Measurements from ENCODE around the gene NCR2. TPM values are rescaled to one million over a fixed set of nuclear protein-coding genes. Genes with fewer than 3 reads are reported as not detected.

NCR2 gene
- polyA plus RNA-seq, 1 donor = not detected

DNA sequence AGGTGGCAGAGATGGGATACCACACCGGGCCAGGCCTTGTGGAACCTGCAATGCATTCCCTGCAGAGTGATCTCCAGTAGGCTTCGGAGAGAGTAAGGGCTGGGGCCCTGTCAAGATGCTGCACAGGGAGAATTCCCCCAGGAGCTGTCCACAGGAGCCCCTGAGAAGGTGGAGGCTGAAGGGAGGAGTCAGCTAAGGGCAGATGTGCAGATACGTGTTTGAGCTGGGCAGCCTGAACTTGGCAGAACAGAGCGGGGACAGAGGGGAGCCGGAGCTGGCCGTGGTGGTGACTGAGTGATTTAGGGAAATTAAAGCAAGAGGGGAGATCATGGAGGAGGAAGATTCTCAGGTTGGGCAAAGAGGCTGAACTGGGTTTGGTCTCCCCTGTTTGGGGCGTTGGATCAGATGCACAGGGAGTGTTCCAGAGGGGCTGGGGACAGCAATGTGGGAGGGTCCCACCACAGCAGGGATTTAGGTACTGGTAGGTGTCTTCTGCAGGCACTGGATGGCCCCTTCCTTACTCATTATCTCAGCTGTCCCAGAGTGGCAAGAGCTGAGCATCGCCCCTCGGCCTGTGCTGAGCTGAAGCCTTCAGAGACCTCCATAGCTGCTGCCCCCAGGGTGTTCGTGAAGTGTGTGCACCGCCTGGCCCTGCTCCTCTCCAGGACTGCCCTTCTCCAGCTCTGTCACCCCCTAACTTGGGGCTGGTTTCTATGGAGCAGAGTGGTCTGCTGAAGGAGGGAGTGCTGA lies 3.8 kb upstream of the NCR2 start:
- no peak for DNase-seq

DNA sequence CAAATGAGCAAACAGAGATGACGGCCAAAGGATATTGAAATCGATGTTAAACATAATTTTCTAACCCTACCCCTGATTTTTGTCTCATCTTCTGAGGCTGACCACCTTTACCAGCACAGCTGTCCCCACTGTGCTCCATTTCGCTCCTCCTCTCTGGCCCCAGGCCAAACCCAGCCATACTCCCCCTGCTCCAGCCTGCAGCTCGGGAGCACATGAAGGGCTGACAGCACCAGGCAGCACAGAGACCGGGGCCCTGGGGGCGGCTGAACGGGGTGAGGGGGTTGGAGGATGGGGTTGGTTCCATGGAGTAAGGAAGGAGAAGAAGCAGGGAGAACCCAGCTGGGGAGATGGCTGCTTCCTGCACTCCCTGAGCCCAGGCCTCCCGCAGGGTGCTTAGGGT lies 3.2 kb upstream of the NCR2 start:
- DNase-seq = no peak

DNA sequence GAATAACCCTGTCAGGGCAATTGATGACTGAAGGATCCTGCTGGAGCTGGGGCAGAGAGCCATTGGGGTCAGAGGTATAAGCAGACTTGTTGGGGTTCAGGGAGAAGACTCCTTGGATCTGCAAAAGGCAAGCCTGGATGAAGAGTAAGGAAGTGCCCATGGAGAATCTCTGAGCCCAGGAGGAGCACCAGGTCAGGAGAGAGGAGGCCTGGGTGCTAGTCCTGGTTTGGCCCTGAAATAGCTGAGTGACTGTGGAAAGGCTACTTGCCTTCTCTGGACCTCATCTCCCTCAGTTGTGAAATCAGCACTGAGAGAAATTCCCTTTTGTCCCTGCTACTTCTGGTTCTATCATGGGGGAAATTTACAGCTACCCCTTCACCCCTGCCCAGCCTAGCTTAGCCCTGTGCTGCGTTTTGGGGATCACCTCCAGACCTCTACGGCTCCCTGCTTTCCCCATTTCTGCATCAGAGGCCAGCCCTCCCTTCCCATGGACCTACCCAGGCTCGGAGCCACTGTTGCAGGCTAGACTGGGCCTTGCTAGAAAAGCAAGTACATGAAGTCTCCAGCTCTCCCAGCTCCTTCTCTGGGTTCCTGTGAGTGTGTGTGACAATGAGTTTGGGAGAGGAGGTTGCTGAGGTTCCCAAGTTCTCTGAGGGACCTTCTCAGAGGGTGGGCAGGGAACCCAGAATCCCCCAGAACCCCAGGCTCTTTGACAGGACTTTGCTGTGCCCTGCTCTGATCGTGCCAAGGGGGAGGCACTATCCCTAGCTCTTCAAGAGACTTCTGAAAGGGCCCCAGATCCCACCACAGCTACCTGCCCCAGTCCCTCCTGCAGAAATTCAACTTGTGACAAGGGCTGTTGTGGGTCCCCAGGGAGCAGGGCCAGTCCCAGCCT lies 2.3 kb upstream of the NCR2 start:
- no peak for DNase-seq

DNA sequence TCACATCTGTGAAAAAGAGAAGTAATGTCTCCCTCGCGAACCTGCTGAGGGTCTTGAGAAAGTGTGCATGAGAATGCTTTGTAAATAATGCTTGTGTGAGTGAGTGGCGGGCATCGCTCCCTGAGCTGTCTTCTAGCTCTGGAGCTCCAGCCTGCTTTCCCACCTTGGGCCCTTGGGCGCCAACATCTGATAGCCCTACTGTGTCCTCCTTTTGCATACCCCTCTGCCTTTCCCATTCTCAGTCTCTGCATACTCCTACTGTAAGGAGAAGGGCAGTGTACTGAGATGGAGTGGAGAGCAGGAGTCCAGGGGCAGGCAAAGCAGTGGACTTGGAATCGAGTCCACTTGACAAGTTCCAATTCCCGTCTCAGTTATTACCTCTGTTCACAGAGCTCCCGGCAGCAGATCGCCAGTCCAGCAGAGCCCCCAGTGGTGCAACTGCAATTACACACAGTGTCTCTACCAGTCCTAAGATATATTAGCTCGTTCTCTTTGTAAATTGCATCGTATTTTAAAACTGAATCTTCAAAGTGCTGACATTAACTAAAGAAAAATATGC lies 847 bp upstream of the NCR2 start:
- DNase-seq = no peak

DNA sequence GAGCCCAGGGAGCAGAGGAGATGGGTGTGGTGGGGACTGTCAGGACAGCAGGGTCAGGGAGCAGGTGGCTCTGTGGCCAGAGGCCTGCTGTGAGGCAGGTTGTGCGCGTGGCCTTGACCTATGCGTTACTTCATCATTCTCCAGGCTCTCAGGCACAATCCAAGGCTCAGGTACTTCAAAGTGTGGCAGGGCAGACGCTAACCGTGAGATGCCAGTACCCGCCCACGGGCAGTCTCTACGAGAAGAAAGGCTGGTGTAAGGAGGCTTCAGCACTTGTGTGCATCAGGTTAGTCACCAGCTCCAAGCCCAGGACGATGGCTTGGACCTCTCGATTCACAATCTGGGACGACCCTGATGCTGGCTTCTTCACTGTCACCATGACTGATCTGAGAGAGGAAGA lies 535 bp downstream of the NCR2 start:
- DNase-seq = no peak

DNA sequence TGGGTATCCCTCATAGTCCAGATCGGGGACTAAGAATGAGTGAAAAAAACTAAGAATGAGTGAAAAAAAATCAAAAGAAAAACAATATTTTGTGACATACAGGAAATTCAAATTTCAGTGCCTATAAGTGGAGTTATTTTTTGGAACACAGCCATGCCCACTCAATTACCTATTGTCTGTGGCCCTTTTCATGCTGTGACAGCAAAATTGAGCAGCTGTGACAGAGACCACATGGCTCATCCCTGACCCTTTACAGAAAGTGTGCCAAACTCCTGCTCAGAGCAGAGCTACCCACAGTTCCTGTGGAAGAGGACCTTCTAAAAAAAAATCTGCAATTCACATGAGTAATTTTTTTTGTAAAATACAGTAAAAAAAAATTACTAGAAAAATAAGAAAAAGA lies 1.4 kb downstream of the NCR2 start:
- DNase-seq = no peak

DNA sequence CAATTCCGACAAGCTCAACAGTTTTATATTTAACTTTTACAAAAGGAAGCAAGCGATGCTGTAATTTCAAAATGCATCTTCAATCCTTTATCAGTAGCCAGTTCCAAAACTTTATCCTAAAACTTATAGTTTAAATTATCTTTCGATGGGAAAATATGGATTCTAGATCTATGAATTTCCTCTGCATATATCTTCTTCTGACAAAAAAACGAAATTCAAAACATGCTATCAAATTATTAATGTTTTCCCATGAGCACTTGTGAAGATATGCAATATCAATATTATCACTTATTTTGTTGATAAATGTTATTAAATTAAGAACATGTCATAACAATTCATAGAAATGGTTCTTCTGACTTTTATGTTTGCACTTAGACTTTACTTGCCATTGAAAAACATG lies 2.3 kb downstream of the NCR2 start:
- no peak for DNase-seq

DNA sequence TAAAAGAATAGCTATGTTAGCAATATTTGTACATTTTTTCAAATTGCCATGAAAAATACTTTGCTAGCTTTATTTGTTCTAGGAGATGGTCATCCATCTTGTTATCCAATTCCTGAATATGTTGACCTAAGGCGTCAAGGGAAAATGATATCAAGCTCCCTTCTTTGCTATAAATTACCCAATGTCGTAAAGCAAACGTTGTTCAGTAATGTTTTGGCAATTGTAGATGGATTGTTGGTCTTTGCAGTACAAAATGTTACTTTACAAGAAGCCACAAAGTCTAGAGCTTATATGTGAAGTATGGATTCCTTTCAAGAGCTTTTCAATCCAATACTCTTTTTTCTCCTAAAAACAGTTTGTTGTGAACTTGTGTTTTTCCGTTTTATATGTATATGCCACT lies 3.3 kb downstream of the NCR2 start:
- no peak for DNase-seq

DNA sequence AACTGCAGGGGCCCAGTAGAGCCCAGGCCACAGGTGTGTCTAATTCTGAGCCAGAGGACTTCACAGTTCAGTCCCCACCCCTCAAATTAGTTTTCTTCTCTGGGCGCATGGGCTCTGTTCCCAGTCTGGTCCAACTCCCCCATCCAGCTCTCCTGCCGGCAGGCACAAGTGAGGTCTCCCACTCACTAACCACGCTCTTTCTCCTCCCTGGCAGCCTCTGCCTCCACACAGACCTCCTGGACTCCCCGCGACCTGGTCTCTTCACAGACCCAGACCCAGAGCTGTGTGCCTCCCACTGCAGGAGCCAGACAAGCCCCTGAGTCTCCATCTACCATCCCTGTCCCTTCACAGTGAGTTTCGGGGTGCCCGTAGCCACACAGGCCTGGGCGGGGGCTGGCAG lies 6.2 kb downstream of the NCR2 start:
- no peak for DNase-seq

DNA sequence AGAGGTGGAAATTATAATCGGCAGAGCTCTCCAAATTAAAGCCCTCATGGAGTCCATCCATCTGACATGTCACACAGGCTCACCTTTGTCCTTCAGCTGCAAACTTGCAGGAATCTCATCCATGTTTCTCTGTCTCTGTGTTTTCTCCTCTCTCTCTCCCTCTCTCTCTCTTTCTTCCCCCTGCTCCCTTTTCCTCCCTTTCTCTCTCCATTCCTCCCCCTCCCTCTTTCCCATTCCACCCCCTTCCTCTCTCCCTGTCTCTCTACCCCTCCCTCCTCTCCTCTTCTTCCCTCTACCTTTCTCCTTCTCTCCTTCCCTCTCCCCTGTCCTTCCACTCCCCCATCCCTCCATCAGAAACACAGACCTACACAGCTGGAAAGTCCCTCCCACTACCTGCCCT lies 6.8 kb downstream of the NCR2 start:
- no peak for DNase-seq

DNA sequence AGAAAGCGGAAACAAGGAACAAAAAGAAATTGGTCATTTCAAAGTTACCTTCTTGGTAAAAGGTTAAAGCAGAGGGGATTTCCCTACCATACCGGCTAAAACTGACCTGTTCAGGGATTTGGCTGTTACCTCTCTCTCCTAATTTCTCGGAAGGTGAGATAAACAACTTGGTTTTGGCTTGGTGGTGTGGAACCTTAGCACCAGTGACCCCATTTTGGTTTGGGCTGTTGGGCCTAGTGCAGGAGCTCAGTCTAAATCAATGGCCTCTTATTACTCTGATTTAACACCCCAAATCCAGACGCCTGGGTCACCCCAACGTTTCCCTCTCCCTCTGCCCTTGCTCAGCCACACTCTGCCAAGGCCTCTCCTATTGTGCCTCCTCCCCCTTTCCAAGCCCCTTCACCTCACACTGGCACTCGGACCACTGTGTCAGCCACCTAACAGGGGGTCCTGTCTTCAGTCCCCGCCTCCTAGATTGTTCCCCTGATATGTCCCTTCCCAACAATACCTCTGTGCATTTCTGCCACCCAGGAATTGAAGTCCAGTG lies 8.3 kb downstream of the NCR2 start:
- DNase-seq = no peak

DNA sequence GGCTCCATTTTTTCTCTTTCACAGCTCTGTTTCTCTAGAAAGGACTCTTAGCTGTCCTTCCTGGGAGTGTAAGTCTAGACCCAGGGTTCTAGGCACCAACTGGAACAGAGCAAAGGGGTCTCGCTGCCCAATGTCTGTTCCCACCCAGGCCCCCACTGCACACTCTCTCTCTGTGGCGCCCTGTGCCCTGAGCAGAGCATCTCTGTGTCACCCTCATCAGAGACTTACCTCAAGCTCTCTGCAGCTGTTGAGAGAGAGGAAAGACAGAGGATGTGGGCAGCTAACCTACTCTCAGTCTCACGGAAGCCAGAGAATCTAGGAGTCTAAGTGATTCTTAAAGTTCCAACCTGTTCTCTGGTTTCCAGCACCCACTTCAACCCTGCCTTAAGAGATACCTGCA lies 9.5 kb downstream of the NCR2 start:
- no peak for DNase-seq

DNA sequence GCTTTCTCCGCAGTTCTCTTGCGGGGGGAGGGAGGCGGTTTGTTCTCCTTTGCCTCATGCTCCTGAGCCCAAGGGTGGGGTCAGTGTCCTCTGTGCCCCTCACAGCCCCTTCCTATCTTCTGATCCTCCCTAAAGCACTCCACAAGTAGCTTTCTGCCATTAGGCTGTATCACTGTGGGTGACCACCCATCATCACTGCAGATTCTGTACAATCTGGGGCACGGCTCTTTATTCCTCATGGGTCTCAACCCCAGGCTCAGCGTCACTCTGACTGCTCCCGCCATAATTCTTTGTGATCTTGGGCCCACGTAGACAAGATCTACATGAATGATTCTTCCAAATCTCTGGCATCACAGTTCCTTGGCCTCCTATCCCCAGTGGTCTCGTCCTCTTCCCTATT lies 10.5 kb downstream of the NCR2 start:
- DNase-seq = no peak

DNA sequence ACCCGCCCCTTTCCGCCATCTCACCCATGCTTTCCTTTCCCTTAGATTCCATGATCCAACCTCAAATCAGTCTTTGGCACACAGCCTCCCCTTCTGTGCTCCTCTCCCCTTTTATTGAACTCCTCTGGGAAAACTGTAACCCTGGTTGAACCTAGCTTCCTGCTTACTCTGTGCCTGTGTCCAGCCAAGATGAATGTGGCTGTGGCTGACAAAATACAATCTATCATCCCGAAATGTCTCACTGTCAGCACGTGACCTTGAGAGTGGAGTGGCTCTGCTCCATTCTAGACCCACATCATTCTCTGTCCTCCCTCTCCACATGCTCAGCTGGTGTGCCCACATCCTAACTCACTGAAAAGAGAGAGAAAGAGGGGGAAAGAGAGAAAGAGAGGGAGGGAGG lies 11.0 kb downstream of the NCR2 start:
- no peak for DNase-seq

DNA sequence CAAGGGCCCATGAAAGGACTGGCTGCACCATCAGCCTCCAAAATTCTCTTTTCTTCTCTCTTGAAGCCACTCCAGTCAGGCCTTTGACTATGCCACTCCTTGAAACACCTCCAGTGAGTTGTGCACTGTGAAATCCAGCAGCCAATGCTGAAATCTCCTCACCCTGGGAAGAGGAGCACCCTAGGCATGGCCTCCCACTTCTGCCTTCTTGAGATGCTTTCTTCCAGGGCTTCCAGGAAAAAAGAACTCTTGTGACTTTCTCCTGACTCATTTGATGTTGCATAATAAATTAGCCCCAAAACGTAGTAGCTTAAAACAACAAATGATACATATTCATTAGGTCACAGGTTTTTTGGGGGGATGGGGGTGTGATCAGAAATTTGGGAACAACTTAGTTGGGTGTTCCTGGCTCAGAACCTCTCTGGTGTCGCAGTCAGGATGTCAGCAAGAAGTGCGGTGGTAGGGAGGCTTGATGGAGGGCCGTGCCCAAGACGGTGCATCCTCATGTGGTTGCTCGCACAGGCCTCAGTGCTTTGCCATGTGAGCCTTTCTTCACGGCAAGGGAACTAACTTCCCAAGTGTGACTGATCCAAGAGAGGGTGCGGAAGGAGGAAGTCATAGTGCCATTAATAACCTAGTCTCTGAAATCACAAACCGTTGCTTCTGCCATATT lies 12.1 kb downstream of the NCR2 start:
- no peak for DNase-seq

DNA sequence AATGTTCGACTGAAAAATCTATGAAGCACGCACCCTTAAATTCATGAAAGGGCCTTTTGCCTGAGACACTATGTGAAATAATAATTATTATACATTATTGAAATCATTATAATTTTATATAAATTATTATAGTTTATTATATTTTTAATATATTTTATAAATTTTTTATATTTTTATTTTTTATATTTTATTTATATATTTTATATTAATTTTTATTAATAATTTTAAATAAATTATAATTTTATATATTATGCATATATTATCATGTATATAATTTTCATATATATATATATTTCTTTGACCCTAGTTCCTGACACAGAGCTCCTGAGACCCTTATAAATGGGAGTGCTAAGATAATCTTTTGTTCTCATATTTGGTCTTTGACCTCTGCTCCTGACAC lies 13.5 kb downstream of the NCR2 start:
- DNase-seq = no peak

DNA sequence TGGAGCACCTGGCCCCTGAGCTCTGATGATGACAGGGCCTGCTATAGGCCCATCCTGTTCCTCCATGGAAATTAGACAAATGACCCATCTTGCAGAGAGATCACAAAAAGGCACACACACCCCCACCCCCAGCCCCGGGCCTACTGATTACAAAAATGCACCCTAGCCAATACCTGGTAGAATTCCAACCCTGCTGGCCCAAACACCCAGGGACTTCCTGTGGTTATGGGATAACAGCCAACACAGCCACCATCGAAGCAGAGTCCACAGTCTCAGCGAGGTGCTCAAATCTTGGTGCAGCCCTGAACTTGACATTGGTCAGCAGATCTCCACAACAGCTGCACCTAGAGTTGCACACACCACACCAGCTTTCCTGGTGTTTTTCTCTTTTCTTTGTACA lies 17.0 kb downstream of the NCR2 start:
- DNase-seq = no peak

DNA sequence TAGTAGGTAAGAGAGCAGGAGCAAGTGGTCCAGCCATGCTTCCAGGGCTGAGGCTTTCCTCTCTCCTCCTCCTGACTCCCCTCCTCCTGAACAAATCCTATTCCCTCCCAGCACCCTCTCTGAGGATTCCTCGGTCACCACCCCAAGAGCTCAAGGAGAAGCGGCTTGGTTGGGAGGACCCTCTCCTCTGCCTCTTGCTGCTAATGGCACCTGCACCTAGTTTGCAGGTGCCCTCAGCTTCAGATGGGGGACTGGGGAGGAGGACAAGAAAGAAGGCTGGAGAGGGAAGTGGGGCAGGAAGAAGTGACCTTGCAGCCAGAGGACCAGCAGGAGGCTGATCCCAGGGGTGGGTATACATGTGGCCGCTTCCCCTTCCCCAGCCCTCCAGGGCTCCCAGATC lies 17.5 kb downstream of the NCR2 start:
- DNase-seq = no peak

DNA sequence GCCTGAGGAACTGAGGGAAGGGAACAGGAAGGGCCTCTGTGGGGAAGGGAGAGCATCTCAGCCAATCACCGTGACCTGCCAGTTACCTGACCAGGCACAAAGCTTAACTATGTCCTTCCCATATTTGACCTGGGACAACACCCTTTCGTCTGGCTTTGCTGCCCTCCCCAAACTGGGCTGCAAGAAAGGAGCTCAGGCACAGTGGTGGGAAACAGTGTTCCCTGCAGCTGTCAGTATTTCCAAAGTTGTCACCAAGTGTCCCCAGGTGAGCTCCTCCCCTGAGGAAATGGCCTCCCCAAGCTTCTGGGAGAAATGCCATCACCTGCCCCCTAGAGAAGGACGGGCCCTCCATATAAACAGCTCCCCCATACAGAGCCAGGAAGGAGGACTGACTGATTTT lies 17.9 kb downstream of the NCR2 start:
- DNase-seq = no peak

DNA sequence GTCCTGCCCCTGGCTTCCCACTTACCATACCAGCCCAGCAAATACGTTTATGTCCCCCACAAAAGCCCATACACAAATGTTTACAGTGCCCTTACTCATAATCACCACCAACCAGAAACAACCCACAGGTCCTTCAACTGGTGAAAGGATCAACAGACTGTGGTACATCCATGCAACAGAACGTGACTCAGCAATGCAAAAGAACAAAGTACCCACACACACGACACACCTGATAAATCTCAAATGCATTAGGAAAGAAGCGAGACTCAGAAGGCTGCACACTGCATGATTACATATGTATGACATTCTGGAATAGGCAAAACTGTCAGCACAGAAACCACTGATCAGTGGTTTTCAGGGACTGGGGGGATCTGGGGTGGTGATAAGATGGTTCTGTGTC lies 20.5 kb downstream of the NCR2 start:
- DNase-seq = no peak

DNA sequence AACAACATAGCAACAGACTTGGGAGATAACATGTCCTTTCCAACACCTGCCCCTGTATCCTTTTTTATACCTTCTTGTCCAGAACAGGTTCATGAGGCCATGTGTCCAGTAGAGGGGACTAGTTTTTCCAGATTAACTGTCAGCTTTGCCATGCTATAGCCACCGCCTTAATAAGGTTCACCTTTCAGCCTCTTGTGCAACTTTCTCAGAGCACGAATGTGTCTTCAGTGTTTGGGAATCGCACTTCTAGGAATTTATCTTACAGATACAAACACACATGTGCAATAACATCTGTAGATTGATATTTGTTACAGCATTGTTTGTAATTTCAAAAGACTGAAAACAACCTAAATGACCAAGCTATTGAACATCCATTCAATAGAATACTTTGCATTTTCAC lies 21.4 kb downstream of the NCR2 start:
- no peak for DNase-seq

DNA sequence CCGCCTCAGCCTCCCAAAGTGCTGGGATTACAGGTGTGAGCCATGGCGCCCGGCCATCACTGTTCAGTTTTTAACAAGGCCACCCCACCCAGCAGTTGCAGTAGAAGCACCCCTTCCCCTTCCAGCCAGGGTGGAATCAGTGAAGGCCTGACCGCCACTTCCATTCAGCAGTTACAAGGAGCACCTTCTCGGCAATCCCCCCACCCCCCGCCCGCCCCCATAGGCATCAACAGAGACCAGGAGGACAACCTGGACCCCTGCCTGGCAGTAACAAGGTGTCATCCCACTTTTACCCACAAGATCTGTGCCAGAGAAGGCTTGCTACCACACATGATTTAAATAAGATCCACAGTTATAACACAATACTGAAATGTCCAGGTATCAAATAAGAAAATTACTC lies 23.1 kb downstream of the NCR2 start:
- DNase-seq = no peak
